Astrocyte of the spinal cord (primary cell): ENCODE results near the gene MAP2K1.
"Not testable (repeated sequence)": the region's sequence is repeated elsewhere in the genome, so short reads cannot be mapped to it uniquely, and the experiment has no call there.

Source experiments
- DNase-seq: peaks from one replicate; pipeline ENCODE4 v3.0.0; 2011; ENCODE audit warnings: low read depth, low spot score
- H3K4me3 ChIP-seq: 2 replicates; pipeline ENCODE4 v1.5.1; 2011; ENCODE audit warnings: low read depth, mild to moderate bottlenecking, low read length, moderate library complexity
- CTCF ChIP-seq: IDR thresholded peaks from 2 replicates; pipeline ENCODE4 v1.5.1; 2012; ENCODE audit warnings: low read depth, mild to moderate bottlenecking, low read length, inconsistent platforms
- in situ Hi-C: cut with HindIII; loops from 2 replicates; pipeline ENCODE4 v1.10.0; 2017; ENCODE audit warnings: low sequenced_read_pairs

MAP2K1 gene

GRCh38 chr15:66386204-66387123, at the start of gene MAP2K1:
MAP2K1 (plus strand) TSS chr15:66386912; CDS start chr15:66387348, 436 bp downstream.
- in situ Hi-C loops, result no loop called here
- DNase-seq, result peak; percentile 97
- peak; percentile 63 for TF ChIP-seq CTCF
- H3K4me3 ChIP-seq, result peak within 1 kb of the TSS; percentile 83

- DNase-seq, in situ Hi-C loops, H3K4me3 ChIP-seq: not testable (repeated sequence)
These were observed 38.2 kb upstream of the MAP2K1 start for GRCh38 chr15:66348530-66348929.

GRCh38 chr15:66356077-66356358, 30.7 kb upstream of the MAP2K1 start:
- TF ChIP-seq CTCF, result no peak
- peak overlapping the region; percentile 88 for H3K4me3 ChIP-seq
- no peak for DNase-seq
- in situ Hi-C loops, result no loop called here

- in situ Hi-C loops, result no loop called here
- peak within 1 kb of the TSS; percentile 88 for H3K4me3 ChIP-seq
- peak; percentile 97 for DNase-seq
- TF ChIP-seq CTCF, result no peak
These were observed 30.1 kb upstream of the MAP2K1 start, which contains the start of gene TIPIN for GRCh38 chr15:66356359-66357236. TIPIN (minus strand) TSS chr15:66356685; CDS start chr15:66352947, 3,738 bp downstream.

- H3K4me3 ChIP-seq, result no peak overlapping the region
- TF ChIP-seq CTCF, result no peak
- in situ Hi-C loops, result no loop called here
- DNase-seq, result no peak
These were observed 27.0 kb upstream of the MAP2K1 start for GRCh38 chr15:66359740-66360139.

GRCh38 chr15:66361745-66362460, 24.8 kb upstream of the MAP2K1 start:
- DNase-seq, H3K4me3 ChIP-seq, in situ Hi-C loops: not testable (repeated sequence)

GRCh38 chr15:66362776-66363175, 23.9 kb upstream of the MAP2K1 start:
- in situ Hi-C loops, result no loop called here
- TF ChIP-seq CTCF, result no peak
- no peak for DNase-seq
- H3K4me3 ChIP-seq, result no peak overlapping the region
